HG03354 (cell line): ENCODE measurements around the gene TRIM60.
A peak's percentile ranks its signal among the peaks of the same experiment; 100 is the strongest.
"Not testable (repeated sequence)": the region's sequence is repeated elsewhere in the genome, so short reads cannot be mapped to it uniquely, and the experiment has no call there.

Experiments
- ATAC-seq: cut with Tn5 transposase; IDR thresholded peaks from one replicate; pipeline ENCODE4 v1.9.1; 2021; ENCODE audit warnings: mild to moderate bottlenecking; ENCODE audit not compliant: unreplicated experiment, poor library complexity, severe bottlenecking

TRIM60 gene

DNA sequence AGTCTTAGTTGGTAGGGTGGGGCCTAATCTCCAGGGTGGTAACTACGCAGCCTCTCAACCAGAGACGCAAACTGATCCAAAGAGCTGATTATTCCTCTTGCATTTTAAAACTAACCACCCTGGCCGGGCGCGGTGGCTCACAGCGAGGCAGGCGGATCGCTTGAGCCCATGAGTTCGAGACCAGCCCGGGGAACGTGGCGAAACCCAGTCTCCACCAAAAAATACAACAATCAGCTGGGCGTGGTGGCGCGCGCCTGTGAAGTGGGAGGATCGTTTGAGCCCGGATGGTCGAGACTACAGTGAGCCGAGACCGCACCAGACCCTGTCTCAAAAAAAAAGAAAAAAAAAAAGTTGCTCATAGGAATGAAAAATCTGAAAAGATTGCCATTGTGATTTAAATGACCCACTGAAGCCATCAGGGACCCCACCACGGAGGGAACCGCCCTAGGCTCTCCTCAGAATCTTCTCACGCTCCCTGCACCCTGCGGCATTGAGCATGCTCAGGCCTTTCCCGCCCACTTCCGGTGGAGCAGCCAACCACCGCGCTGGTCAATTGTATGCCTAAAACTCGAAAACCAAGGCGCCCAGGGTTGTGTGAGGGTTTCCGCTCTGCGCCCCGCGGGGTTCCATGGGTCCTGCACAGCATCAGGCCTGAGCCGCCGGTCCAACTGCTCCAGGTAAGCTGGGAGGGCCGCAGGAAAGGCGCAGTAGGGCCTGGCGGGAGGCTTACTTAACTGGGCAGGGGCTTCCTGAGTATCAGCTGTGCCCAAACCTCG lies at the start of gene TRIM60:
TRIM60 (plus strand) TSS at position 564 of the 776 bp plus-strand sequence. CDS start 8,074 bp downstream, outside the sequence.
- no peak for ATAC-seq

DNA sequence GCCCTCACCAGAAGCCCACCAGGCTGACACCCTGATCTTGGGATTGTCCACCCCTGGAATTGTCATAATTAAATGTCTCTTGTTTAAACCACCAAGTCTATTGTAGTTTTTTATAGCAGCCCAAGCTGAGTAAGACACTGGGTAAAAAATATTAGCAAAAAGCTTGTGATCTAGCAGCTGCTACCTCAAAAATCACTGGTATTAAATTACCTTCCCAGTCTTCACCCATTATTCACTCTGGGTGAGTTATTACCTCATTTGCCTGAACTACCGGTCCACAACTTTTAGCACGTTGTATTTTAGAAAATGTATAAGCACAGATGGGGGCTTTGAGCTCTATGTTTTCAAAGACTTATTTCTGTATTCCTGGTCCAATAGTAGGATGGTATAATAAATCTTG lies 42.3 kb upstream of the TRIM60 start:
- no peak for ATAC-seq

DNA sequence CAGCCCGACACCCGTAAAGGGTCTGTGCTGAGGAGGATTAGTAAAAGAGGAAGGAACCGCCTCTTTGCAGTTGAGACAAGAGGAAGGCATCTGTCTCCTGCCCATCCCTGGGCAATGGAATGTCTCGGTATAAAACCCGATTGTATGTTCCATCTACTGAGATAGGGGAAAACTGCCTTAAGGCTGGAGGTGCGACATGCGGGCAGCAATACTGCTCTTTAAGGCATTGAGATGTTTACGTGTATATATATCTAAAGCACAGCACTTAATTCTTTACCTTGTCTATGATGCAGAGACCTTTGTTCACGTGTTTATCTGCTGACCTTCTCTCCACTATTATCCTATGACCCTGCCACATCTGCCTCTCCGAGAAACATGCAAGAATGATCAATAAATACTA lies 41.0 kb upstream of the TRIM60 start:
- ATAC-seq: not testable (repeated sequence)

DNA sequence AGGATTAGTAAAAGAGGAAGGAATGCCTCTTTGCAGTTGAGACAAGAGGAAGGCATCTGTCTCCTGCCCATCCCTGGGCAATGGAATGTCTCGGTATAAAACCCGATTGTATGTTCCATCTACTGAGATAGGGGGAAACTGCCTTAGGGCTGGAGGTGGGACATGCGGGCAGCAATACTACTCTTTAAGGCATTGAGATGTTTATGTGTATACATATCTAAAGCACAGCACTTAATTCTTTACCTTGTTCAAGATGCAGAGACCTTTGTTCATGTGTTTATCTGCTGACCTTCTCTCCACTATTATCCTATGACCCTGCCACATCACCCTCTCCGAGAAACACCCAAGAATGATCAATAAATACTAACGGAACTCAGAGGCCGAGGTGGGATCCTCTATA lies 35.7 kb upstream of the TRIM60 start:
- not testable (repeated sequence) for ATAC-seq

DNA sequence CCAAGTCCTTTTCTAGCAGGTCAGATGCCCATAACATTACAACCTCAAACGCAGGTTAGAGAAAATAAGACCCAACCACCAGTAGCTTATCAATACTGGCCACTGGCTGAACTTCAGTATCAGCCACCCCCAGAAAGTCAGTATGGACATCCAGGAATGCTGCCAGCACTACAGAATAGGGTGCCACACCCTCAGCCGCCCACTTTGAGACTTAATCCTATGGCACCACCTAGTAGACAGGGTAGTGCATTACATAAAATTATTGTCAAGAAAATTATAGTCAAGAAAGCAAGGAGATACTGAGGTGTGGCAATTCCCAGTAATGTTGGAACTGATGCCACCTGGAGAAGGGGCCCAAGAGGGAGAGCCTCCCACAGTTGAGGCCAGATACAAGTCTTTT lies 34.5 kb upstream of the TRIM60 start:
- no peak for ATAC-seq

DNA sequence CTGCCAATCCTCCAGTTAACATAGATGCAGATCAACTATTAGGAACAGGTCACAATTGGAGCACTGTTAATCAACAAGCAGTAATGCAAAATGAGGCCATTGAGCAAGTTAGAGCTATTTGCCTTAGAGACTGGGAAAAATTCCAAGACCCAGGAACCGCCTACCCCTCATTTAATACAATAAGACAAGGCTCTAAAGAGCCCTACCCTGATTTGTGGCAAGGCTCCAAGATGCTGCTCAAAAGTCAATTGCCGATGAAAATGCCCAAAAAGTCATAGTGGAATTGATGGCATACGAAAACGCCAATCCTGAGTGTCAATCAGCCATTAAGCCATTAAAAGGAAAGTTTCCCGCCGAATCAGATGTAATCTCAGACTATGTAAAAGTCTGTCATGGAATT lies 33.9 kb upstream of the TRIM60 start:
- no peak for ATAC-seq

DNA sequence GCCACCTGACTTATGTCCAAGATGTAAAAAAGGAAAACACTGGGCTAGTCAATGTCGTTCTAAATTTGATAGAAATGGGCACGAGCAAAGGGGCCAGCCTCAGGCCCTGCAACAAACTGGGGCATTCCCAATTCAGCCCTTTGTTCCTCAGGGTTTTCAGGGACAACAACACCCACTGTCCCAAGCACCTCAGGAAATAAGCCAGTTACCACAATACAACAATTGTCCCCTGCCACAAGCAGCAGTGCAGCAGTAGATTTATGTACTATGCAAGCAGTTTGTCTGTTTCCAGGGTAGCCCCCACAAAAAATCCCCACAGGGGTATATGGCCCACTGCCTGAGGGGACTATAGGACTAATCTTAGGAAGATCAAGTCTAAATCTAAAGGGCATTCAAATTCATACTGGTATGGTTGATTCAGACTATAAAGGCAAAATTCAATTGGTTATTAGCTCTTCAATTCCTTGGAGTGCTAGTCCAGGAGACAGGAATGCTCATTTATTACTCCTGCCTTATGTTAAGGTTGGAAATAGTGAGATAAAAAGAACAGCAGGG lies 33.2 kb upstream of the TRIM60 start:
- not testable (repeated sequence) for ATAC-seq

DNA sequence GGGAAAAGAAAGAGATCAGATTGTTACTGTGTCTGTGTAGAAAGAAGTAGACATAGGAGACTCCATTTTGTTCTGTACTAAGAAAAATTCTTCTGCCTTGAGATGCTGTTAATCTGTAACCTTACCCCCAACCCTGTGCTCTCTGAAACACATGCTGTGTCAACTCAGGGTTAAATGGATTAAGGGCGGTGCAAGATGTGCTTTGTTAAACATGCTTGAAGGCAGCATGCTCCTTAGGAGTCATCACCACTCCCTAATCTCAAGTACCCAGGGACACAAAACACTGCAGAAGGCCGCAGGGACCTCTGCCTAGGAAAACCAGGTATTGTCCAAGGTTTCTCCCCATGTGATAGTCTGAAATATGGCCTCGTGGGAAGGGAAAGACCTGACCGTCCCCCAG lies 29.8 kb upstream of the TRIM60 start:
- ATAC-seq: not testable (repeated sequence)

DNA sequence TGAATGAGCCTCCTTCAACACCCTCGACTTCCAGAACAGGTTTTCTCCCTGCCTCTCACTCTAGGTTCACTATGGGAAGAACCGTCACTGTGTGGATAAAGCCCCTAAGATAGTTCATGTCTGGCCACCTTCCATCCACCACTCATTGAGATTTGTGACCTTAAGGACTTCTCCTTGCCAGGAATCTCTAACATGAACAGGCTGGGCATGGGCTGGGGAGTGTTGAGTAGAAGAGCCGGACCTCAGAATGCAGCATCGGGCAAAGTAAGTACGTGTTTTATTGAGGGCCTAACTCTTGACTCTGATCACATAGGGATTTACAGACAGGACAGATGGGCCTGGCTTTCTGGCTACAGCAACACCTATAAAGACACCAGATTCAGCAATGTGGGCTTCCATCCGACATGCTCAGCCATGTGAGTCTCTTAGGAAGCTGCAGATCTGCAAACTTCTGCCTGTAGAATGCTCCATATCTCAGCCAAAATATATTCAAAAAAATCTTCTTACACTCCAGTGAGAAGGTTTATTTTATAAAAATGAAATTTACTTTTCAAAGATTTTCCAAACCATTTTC lies 26.4 kb upstream of the TRIM60 start:
- ATAC-seq: no peak

DNA sequence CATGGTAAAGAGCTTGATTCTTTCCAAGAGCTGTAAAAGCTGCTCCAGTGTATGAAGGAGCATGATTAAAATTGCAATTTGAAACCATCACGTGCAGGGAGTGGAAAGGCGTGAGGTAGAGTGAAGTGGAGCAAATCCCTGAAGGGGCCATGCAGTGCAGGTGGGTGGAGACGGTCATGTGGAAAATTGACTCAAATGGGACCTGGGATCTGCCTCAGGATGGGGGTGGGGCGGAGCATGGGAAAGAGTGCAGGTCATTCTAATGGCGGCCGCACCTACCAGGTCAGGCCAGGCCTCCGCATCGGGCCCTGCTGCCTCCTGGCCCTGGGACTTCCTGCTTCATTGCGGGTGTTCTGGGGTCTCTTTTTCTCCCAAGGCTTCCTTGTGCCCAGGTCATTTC lies 25.3 kb upstream of the TRIM60 start:
- no peak for ATAC-seq

DNA sequence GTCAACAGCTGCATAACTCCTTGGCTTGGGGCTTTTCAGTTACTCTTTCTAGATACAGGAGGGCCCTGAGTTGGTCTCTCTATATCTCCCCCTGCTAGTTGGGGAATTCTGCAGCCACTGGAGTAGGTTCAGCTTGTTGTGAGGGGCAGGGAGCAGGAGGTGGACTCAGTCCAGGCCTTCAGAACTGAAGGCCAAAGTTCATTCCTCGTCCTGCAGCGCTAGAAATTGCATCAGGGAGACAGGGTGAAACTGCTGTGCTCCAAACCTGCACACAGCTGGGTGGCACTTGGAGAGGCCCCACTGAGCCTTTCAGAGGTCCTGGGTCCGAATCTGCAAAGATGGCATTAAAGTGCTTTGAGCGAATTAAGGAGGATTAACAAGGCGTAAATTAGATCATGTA lies 24.9 kb upstream of the TRIM60 start:
- no peak for ATAC-seq

DNA sequence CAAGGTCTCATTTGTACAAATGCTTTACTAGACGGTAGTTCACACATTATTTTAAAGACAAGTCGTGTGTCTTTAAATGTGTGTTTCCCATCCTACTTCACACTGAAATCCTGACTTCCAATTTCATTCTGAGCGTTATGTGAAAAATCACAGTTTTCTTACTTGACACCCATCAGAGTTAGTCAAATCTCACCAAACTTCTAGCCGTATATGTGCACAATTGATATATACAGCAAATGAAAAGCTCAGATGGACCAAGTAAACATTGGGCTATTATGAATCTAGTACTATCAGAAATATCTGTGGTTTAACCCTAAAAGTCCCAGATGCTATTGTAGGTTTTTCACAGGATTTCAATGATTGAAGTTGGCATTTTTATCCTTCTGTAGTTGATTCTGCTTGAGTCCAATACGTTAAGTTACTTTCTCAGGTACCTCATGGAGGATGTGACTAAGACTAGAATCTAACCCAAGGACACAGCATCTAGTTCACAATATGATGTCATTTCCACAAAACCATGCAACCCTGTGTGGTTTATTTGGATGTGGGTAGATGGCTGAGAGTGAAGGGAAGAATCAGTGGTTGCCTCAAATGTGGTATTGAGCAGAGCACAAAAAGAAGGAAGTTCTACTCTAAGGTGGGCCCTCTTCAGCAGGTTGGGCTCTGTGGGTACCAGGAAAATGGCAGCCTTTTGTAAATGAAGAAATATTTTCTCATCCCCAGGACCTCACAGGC lies 22.1 kb upstream of the TRIM60 start:
- no peak for ATAC-seq

DNA sequence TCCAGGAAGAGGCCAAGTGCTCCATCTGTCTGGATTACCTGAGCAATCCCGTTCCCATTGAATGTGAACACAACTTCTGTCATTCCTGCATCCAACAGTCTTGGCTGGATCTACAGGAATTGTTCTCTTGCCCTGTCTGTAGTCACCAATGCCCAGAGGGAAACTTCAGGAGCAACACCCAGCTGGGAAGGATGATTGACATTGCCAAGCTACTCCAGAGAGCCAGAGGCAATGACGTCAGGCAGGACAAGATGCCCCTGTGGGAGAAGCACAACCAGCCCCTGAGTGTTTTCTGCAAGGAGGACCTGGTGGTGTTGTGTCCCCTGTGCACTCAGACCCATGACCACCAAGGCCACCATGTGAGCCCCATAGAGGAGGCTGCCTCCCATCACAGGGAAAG lies 21.3 kb upstream of the TRIM60 start:
- no peak for ATAC-seq

DNA sequence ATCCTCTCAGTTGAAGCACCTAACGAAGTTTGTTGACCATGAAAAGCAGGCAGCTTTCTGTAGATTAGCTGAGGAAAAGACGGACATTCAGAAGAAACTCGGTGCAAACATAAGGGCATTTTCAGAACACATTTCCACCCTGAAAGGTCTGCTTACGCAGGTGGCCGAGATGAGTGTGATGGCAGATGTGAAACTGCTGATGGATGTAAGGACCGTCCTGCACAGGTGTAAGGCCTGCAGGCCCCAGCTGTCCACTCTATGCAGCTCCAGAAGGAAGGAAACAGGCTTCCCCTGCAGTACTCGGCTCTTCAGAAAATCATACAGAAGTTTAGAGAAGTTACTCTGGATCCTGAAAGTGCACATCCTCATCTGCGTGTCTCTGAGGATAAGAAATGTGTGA lies 20.8 kb upstream of the TRIM60 start:
- no peak for ATAC-seq

DNA sequence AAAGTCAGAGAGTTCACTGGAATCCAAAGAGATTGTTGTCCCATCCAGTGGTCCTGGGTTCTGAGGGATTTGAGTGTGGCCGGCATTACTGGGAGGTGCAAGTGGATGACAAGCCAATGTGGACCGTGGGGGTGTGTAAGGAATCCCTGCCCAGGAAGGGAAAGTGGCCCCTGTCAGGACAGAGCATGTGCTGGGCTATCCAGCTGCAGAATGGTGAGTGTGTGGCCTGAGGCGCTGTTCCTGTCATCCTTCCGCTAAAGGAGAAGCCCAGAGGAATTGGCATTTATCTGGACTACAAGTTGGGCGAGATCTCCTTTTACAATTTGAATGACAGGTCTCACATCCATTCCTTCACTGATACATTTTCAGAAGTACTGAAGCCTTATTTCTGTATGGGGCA lies 20.4 kb upstream of the TRIM60 start:
- no peak for ATAC-seq

DNA sequence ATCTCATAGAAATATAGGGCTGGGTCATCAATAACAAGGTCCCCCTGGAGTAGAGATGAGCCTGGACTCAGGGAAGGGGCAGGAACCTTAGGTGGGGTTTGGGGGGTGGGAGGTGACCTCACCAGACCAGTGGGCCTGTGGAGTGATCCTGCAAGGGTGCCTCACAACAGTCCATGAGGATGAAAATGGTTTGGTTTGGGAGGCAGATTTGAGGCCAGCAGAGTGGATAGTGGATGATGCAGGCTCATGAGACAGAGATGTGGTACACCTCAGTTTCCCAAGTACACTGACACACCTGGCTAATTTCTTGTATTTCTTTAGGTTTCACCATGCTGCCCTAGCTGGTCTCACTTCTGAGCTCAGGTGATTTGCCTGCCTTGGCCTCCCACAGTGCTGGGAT lies 18.1 kb upstream of the TRIM60 start:
- ATAC-seq: no peak

DNA sequence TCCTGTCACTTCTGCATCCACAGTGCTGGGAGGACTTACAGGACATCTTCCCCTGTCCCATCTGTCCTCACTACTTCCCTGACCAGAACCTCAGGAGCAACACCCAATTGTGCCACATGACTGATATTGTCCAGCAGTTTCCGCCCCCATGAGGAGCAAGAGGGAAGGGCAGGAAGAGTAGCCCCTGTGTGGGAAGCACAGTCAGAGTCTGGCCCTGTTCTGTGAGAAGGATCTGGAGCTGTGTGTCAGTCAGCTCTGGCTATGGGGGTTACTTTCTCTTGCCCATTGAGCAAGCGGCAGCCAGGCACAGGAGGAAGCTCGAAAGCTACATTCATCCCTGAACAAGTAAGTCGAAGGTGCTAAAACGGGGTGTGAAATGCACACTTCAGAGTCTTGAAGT lies 14.8 kb upstream of the TRIM60 start:
- ATAC-seq: peak; percentile 48

DNA sequence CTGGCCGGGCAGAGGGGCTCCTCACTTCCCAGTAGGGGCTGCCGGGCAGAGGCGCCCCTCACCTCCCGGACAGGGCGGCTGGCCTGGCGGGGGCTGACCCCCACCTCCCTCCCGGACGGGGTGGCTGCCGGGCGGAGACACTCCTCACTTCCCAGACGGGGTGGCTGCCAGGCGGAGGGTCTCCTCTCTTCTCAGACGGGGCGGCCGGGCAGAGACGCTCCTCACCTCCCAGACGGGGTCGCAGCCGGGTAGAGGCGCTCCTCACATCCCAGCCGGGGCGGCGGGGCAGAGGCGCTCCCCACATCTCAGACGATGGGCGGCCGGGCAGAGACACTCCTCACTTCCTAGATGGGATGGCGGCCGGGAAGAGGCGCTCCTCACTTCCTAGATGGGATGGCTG lies 11.8 kb upstream of the TRIM60 start:
- ATAC-seq: not testable (repeated sequence)

DNA sequence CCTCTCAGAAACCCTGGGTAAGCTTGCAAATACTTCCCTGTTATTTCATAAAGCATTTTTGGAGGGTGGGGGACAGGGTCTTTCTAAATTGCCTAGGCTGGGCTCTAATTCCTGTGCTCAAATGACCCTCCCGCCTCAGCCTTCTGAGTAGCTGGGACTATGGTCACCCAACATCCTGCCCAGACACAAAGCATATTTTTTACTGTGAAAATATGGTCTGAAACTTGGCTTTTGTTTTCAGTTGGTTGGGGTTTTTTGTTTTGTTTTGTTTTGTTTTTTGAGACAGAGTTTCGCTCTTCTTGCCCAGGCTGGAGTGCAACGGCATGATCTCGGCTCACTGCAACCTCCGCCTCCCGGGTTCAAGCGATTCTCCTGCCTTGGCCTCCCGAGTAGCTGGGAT lies 6.0 kb upstream of the TRIM60 start:
- ATAC-seq: not testable (repeated sequence)

DNA sequence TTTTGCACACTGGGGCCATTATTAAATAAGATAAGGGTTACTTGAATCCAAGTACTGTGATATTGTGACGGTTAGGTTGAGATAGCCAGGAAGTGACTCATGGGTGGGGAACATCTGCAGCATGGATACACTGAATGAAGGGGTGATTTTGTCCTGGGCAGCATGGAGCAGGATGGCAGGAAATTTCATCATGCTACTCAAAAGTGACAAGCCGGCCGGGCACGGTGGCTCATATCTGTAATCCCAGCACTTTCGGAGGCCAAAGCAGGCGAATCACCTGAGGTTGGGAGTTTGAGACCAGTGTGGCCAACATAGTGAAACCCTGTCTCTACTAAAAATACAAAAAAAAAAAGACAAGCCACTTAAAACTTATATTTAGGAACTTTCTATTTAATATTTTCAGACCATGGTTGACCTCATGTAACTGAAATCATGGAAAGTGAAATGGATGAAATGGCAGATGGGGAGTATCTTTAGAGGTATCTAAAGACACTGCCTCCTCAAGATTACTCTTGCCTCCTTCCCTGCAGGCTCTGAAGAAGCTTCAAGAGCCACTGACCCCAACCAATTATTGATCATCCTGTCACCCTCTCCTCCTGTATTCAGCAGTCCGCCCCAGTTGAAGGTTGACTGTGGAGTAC lies 3.9 kb upstream of the TRIM60 start:
- ATAC-seq: no peak
